Ascending aorta (tissue), 2 donors: ENCODE measurements around the gene SLC7A8. TPM values are rescaled to one million over a fixed set of nuclear protein-coding genes. Genes with fewer than 3 reads are reported as not detected.
"Not testable (repeated sequence)": the region's sequence is repeated elsewhere in the genome, so short reads cannot be mapped to it uniquely, and the experiment has no call there.

Experiments
- DNase-seq, 2 donors: peaks; one replicate each; pipeline ENCODE4 v3.0.0-alpha.2; 2019; ENCODE audit warnings: low spot score in 2 of 2
- H3K27ac ChIP-seq, 2 donors: fragments of 200-600 bp; sonication (generic); one replicate each; pipeline ENCODE4 v1.5.1; 2016 to 2017; ENCODE audit warnings: mild to moderate bottlenecking in 1 of 2
- H3K27me3 ChIP-seq: fragments of 200-600 bp; sonication (generic); one replicate; pipeline ENCODE4 v1.5.1; 2017
- H3K36me3 ChIP-seq, 2 donors: fragments of 200-600 bp; sonication (generic); one replicate each; pipeline ENCODE4 v1.5.1; 2016
- H3K4me1 ChIP-seq, 2 donors: fragments of 200-600 bp; sonication (generic); one replicate each; pipeline ENCODE4 v1.5.1; 2016 to 2017; ENCODE audit warnings: mild to moderate bottlenecking in 1 of 2
- H3K4me3 ChIP-seq, 2 donors: fragments of 200-600 bp; sonication (generic); one replicate each; pipeline ENCODE4 v1.5.1; 2016 to 2017; ENCODE audit warnings: mild to moderate bottlenecking in 1 of 2
- H3K9me3 ChIP-seq, 2 donors: fragments of 200-600 bp; sonication (generic); one replicate each; pipeline ENCODE4 v1.5.1; 2016
- intact Hi-C: fragments of 100-400 bp; cut with DNase I; formaldehyde crosslinking; loops from one replicate; pipeline ENCODE4 v1.15.1; 2023
- total RNA-seq: library from RNA; depleted of rRNA; stranded (reverse); fragments of >200 nt; gene quantifications from one replicate; pipeline ENCODE4 v1.1.0, GENCODE V29; 2016
- TF ChIP-seq, protein P1 (sequence below), 3 experiments: fragments of 200-600 bp in 2 of 3; fragments of 450-650 bp in 1 of 3; sonication (generic) in 2 of 3; IDR thresholded peaks; one replicate each; pipeline ENCODE4 v1.5.1; 2016 to 2019; ENCODE audit warnings: antibody characterized with exemption in 3 of 3, mild to moderate bottlenecking in 1 of 3, moderate library complexity in 1 of 3

The SLC7A8 gene
- 59.9 TPM for total RNA-seq

DNA sequence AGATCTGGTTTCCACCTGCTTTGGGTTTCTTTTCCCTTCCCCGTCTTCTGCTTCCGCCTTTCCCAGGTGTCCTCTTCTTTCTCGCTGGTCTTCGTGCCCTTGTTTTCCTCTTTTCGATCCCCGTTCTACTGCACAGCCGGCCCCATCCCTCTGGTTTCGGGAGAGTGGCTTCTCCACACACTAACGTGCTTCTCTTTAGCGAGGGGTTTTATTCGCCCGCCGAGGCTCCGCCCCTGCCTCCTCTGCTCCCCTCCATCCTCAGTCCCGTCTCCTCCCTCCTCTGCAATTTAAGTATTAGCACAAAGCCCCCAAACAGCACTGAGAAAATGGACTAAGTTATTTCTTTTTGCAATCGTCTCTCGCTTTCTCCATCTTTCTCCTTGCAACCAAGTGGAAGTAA lies at the start of gene SLC7A8:
TSS of gene SLC7A8 (minus strand) at position 182 of the 400 bp plus-strand sequence. CDS start 746 bp downstream, outside the sequence.
- peak within 1 kb of the TSS; percentile 49 to 72 for H3K27ac ChIP-seq
- H3K4me3 ChIP-seq = peak within 1 kb of the TSS; percentile 59 to 73
- H3K36me3 ChIP-seq = no peaks in the 10 kb centered on the region
- TF ChIP-seq, protein P1, sequence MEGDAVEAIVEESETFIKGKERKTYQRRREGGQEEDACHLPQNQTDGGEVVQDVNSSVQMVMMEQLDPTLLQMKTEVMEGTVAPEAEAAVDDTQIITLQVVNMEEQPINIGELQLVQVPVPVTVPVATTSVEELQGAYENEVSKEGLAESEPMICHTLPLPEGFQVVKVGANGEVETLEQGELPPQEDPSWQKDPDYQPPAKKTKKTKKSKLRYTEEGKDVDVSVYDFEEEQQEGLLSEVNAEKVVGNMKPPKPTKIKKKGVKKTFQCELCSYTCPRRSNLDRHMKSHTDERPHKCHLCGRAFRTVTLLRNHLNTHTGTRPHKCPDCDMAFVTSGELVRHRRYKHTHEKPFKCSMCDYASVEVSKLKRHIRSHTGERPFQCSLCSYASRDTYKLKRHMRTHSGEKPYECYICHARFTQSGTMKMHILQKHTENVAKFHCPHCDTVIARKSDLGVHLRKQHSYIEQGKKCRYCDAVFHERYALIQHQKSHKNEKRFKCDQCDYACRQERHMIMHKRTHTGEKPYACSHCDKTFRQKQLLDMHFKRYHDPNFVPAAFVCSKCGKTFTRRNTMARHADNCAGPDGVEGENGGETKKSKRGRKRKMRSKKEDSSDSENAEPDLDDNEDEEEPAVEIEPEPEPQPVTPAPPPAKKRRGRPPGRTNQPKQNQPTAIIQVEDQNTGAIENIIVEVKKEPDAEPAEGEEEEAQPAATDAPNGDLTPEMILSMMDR (IDR thresholded peaks at IDR 0.05) = no peak
- DNase-seq = peak in 1 of 2 donors; percentile 80
- no peaks in the 10 kb centered on the region for H3K9me3 ChIP-seq
- intact Hi-C loops = loop anchor here (1.0 to 5.0 kb wide), 3 partner anchors 41 to 119 kb away; partner anchors contain the start of gene PPP1R3E
- peaks cover 0 to 2% of the 10 kb centered on the region in 2 donors for H3K4me1 ChIP-seq
- no peaks in the 10 kb centered on the region for H3K27me3 ChIP-seq

DNA sequence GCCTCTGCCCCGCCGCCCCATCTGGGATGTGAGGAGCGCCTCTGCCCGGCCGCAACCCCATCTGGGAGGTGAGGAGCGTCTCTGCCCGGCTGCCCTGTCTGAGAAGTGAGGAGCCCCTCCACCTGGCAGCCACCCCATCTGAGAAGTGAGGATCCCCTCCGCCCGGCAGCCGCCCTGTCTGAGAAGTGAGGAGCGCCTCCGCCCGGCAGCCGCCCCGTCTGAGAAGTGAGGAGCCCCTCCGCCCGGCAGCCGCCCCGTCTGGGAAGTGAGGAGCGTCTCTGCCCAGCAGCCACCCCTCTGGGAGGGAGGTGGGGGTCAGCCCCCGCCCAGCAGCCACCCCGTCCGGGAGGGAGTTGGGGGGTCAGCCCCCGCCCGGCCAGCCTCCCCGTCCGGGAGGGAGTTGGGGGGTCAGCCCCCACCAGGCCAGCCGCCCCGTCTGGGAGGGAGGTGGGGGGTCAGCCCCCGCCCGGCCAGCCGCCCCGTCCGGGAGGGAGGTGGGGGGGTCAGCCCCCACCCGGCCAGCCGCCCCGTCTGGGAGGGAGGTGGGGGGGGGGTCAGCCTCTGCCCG lies 48.9 kb upstream of the SLC7A8 start:
- H3K9me3 ChIP-seq, H3K27me3 ChIP-seq, H3K36me3 ChIP-seq, DNase-seq, H3K4me3 ChIP-seq, H3K4me1 ChIP-seq, intact Hi-C loops, H3K27ac ChIP-seq: not testable (repeated sequence)

DNA sequence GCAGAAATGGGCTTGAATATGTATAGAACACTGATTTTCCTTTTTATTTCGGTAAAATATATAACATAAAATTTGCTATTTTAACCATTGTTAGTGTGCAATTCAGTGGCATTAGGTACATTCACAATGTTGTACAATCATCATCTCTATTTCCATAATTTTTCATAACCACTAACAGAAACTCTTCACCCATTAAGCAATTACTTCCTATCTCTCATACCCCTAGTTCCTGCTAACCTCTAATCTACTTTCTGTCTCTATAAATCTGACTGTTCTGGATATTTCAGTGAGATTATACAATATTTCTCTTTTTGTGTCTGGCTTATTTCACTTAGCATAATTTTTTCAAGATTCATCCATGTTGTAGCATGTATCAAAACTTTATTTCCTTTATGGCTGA lies 45.4 kb upstream of the SLC7A8 start:
- TF ChIP-seq, protein P1 (IDR thresholded peaks at IDR 0.05) = no peak
- Histone ChIP-seq H3K27me3 (no peaks in the 10 kb centered on the region), H3K36me3 (no peaks in the 10 kb centered on the region), H3K4me1 (no peaks in the 10 kb centered on the region), H3K4me3 (no peak overlapping the region), H3K9me3 (no peaks in the 10 kb centered on the region), H3K27ac (no peak overlapping the region)
- no peak for DNase-seq
- intact Hi-C loops = no loop called here

DNA sequence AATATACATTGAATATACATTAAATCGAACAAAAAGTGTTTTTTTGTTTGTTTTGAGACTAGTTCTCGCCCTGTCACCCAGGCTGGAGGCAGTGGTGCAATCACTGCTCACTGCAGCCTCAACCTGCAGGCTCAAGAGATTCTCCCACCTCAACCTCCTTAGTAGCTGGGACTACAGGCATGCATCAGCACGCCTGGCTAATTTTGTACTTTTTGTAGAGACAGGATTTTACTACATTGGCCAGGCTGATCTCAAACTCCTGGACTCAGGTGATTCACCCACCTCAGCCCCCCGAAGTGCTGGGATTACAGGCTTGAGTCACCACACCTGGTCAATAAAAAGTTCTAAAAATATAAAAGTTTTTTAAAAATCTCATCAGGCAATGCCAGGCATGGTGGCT lies 44.1 kb upstream of the SLC7A8 start:
- no peaks in the 10 kb centered on the region for H3K4me1 ChIP-seq
- no peaks in the 10 kb centered on the region for H3K36me3 ChIP-seq
- H3K27ac ChIP-seq = no peak overlapping the region
- H3K9me3 ChIP-seq = no peaks in the 10 kb centered on the region
- H3K4me3 ChIP-seq = no peak overlapping the region
- no peaks in the 10 kb centered on the region for H3K27me3 ChIP-seq
- intact Hi-C loops = no loop called here
- DNase-seq = no peak
- TF ChIP-seq, protein P1 (IDR thresholded peaks at IDR 0.05) = no peak

DNA sequence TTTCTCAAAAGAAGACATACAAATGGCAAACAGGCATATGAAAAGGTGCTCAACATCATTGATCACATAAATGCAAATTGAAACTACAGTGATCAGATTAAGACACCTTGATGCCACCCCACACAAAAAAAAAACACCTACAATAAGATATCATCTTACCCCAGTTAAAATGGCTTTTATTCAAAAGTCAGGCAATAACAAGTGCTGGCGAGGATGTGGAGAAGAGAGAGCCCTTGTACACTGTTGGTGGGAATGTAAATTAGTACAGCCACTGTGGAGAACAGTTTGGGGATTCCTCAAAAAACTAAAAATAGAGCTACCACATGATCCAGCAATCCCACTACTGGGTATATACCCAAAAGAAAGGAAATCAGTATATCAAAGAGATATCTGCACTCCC lies 41.5 kb upstream of the SLC7A8 start:
- H3K9me3 ChIP-seq, intact Hi-C loops: not testable (repeated sequence)

DNA sequence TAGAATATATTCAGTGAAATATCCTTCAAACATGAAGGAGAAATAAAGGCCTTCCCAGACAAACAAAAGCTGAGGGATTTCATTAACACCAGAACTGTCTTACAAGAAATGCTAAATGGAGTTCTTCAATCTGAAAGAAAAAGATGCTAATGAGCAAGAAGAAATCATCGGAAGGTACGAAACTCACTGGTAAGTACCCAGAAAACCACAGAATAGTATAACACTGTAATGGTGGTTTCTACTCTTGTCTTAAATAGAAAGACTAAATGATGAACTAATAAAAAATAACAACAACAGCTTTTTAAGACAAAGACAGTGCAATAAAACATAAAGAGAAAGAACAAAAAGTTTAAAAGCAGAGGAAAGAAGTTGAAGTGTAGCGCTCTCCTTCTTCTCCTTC lies 35.6 kb upstream of the SLC7A8 start:
- Histone ChIP-seq H3K9me3 (peaks cover 0 to 8% of the 10 kb centered on the region in 2 donors), H3K4me1 (no peaks in the 10 kb centered on the region), H3K36me3 (no peaks in the 10 kb centered on the region), H3K27ac (no peak overlapping the region), H3K27me3 (no peaks in the 10 kb centered on the region), H3K4me3 (no peak overlapping the region)
- intact Hi-C loops = no loop called here
- TF ChIP-seq, protein P1 (IDR thresholded peaks at IDR 0.05) = no peak
- no peak for DNase-seq

More for the DNA sequence above, 41.5 kb upstream of the SLC7A8 start:
- not testable (repeated sequence) for H3K4me3 ChIP-seq, H3K27me3 ChIP-seq, H3K4me1 ChIP-seq, DNase-seq, H3K36me3 ChIP-seq, H3K27ac ChIP-seq
